ENCODE measurements around the gene HRH3. TPM values are rescaled to one million over a fixed set of nuclear protein-coding genes. Genes with fewer than 3 reads are reported as not detected.

Gene HRH3
- total RNA-seq, 6 experiments from 2014 or later, result not detected

DNA sequence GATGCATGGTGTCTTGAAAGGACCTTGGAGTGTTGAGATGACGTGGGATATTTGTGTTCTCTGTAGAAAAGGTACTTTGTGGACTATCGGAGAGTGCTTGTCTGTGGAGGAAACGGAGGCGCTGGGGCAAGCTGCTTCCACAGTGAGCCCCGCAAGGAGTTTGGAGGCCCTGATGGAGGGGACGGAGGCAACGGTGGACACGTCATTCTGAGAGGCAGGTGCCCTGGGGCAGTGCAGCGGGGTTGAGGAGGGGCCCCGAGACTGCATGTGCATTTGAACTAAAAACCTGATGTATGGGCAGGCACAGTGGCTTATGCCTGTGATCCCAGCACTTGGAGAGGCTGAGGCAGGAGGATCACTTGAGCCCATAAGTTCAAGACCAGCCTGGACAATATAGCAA lies 24.3 kb downstream of the HRH3 start:
- Histone ChIP-seq H3K4me1 (peaks cover 0 to 10% (median 0%) of the 10 kb centered on the region in 4 donors), H3K27ac (no peak overlapping the region), H3K36me3 (peaks cover 0 to 45% (median 16%) of the 10 kb centered on the region in 4 donors), H3K27me3 (no peaks in the 10 kb centered on the region), H3K9me3 (no peaks in the 10 kb centered on the region), H3K4me3 (no peak overlapping the region)
- intact Hi-C loops (cut with DNase I), result no loop called here
- no peak for ATAC-seq
- WGBS (ENCODE audit: insufficient coverage, low coverage, low lambda C conversion rate, missing lambda C conversion rate), result 92% methylated on average over 10 of the region's 10 CpGs
- peak in 2 of 3 donors; percentile 4 to 27 for DNase-seq
- TF ChIP-seq POLR2A (IDR thresholded peaks at IDR 0.05) (no peak), CTCF (IDR thresholded peaks at IDR 0.05) (no peak)

- peaks cover 0 to 10% (median 0%) of the 10 kb centered on the region in 4 donors for H3K4me1 ChIP-seq
- no peak overlapping the region for H3K4me3 ChIP-seq
- WGBS (ENCODE audit: insufficient coverage, low coverage, low lambda C conversion rate, missing lambda C conversion rate), result 83% methylated on average over 4 of the region's 8 CpGs
- peaks cover 0 to 38% (median 14%) of the 10 kb centered on the region in 4 donors for H3K36me3 ChIP-seq
- intact Hi-C loops (cut with DNase I), result no loop called here
- H3K27ac ChIP-seq, result no peak overlapping the region
- DNase-seq (no peak), ATAC-seq (no peak)
- no peaks in the 10 kb centered on the region for H3K9me3 ChIP-seq
- TF ChIP-seq CTCF (IDR thresholded peaks at IDR 0.05), result no peak
- no peak for TF ChIP-seq POLR2A (IDR thresholded peaks at IDR 0.05)
- no peaks in the 10 kb centered on the region for H3K27me3 ChIP-seq
Observed at GRCh38 chr20:62195075-62195405, 25.0 kb downstream of the HRH3 start.

GRCh38 chr20:62193079-62194025 lies 26.7 kb downstream of the HRH3 start:
- no peaks in the 10 kb centered on the region for H3K27me3 ChIP-seq
- H3K4me3 ChIP-seq, result no peak overlapping the region
- intact Hi-C loops (cut with DNase I), result no loop called here
- peak in 2 of 3 donors; percentile 32 to 60 for DNase-seq
- H3K27ac ChIP-seq, result peak overlapping the region in 1 of 3 donors; percentile 7
- peaks cover 0 to 31% (median 7%) of the 10 kb centered on the region in 4 donors for H3K36me3 ChIP-seq
- no peaks in the 10 kb centered on the region for H3K9me3 ChIP-seq
- TF ChIP-seq POLR2A (IDR thresholded peaks at IDR 0.05), result no peak
- no peak for TF ChIP-seq CTCF (IDR thresholded peaks at IDR 0.05)
- WGBS (ENCODE audit: insufficient coverage, low coverage, low lambda C conversion rate, missing lambda C conversion rate), result 56% methylated on average over 17 of the region's 29 CpGs
- peak; percentile 60 to 66 (median 64) for ATAC-seq
- peaks cover 0 to 10% (median 0%) of the 10 kb centered on the region in 4 donors for H3K4me1 ChIP-seq

- Histone ChIP-seq H3K27me3 (no peaks in the 10 kb centered on the region), H3K36me3 (peaks cover 0 to 24% (median 2%) of the 10 kb centered on the region in 4 donors), H3K4me3 (no peak overlapping the region), H3K27ac (peak overlapping the region in 1 of 3 donors; percentile 7), H3K9me3 (no peaks in the 10 kb centered on the region), H3K4me1 (peaks cover 0 to 15% (median 2%) of the 10 kb centered on the region in 4 donors)
- intact Hi-C loops (cut with DNase I), result no loop called here
- peak in 2 of 4 donors; percentile 15 to 18 for ATAC-seq
- WGBS (ENCODE audit: insufficient coverage, low coverage, low lambda C conversion rate, missing lambda C conversion rate), result 83% methylated on average over 1 of the region's 10 CpGs
- no peak for TF ChIP-seq CTCF (IDR thresholded peaks at IDR 0.05)
- TF ChIP-seq POLR2A (IDR thresholded peaks at IDR 0.05), result no peak
- DNase-seq, result peak in 2 of 3 donors; percentile 14 to 24
Observed at GRCh38 chr20:62192635-62193034, 27.4 kb downstream of the HRH3 start.
